ENCODE results near the gene HTT.

Gene HTT

DNA sequence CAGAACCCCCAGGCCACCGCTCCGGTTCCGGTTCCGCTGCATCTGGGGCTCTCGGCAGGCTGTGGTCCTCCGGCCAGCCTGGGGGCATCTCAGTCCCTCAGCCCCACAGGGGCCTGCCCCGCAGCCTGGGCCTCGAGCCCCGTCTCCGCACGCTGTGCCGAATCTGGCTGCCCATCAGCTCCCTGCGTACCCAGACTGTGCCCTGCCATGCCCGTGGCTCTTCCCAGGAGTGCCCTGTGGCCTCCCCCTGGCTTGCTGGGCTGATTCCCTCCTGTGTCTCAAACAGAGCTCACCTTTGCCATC lies 173.6 kb downstream of the HTT start:
- no peak overlapping the region for H3K4me3 ChIP-seq (ENCODE audit: low read depth, low read length)
- no peak for TF ChIP-seq CTCF (IDR thresholded peaks at IDR 0.05; ENCODE audit: low read depth, low read length)

DNA sequence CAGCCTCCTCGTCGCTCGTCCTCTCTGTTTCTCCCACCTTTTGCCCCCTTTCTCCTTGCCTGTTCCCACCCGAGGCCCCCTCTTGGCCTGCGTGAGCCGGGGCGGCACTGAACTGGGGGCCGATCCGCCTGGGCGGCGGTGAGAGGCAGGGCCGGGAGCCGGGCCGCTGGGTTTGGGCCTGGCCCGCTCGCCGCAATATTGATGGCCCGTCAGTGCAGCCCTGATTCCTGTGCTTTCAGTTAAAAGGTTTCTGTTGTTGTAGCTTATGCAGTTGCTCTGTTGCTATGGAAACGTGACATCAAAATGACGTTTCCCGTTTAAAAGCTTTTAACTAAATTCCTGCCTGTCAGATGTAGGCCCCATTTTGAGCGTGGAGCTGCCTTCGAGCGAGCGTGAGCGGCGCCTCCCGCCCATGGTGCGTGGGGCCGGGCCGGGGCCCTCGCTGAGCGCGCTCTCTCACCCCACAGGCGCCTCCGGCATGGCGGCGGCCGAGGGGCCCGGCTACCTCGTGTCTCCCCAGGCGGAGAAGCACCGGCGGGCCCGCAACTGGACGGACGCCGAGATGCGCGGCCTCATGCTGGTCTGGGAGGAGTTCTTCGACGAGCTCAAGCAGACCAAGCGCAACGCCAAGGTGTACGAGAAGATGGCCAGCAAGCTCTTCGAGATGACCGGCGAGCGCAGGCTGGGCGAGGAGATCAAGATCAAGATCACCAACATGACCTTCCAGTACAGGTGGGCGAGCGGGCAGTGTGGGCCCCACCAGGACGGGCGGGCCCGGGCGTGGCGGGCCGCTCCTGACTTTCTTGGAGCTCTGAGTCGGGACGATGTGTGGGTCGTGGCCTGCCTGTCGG lies 174.6 kb downstream of the HTT start, which contains the start of gene MSANTD1:
Gene MSANTD1 (plus strand): TSS at position 349 of the 851 bp plus-strand sequence. CDS start 64 bp downstream, at position 413.
- no peak within 1 kb of the TSS for H3K4me3 ChIP-seq (ENCODE audit: low read depth, low read length)

GRCh38 chr4:3249711-3250437 lies 175.4 kb downstream of the HTT start:
- no peak for TF ChIP-seq CTCF (IDR thresholded peaks at IDR 0.05; ENCODE audit: low read depth, low read length)
- H3K4me3 ChIP-seq (ENCODE audit: low read depth, low read length) = no peak overlapping the region

More for the DNA sequence above, 174.6 kb downstream of the HTT start, which contains the start of gene MSANTD1:
- no peak for TF ChIP-seq CTCF (IDR thresholded peaks at IDR 0.05; ENCODE audit: low read depth, low read length)

DNA sequence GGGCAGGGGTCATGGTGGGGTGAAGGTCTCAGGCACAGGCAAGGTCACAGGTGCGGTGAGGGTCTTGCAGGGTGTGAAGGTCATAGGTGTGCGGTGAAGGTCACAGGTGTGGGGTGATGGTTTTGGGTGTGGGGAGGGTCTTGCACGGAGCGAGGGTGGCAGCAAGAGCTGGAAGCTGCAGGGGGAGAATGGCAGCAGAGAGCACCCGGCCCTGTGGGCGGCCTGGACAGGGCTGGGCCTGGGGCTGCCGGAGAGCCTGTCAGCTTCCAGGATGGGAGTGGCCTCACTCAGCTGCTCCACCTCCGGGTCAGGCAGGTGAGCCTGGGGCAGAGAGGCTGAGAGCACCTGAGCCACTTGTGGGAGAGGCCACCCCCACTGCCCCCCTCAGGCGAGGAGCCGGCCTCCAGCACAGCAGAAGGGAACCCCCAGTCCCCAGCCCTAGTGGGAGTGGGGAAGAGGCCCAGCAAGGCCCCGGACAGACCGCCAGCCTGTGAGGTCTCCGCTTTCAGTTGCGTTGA lies 176.0 kb downstream of the HTT start:
- H3K4me3 ChIP-seq (ENCODE audit: low read depth, low read length) = no peak overlapping the region
- TF ChIP-seq CTCF (IDR thresholded peaks at IDR 0.05; ENCODE audit: low read depth, low read length) = no peak

- TF ChIP-seq CTCF (IDR thresholded peaks at IDR 0.05; ENCODE audit: low read depth, low read length) = no peak
- no peak overlapping the region for H3K4me3 ChIP-seq (ENCODE audit: low read depth, low read length)
These were observed 176.6 kb downstream of the HTT start for GRCh38 chr4:3250956-3251690.

- H3K4me3 ChIP-seq (ENCODE audit: low read depth, low read length) = no peak overlapping the region
- no peak for TF ChIP-seq CTCF (IDR thresholded peaks at IDR 0.05; ENCODE audit: low read depth, low read length)
These were observed 177.4 kb downstream of the HTT start for GRCh38 chr4:3251691-3252479.

All from WI38 (cell line).